RPMI7951 (cell line): ENCODE results near the gene FOXO6. TPM values are rescaled to one million over a fixed set of nuclear protein-coding genes. Genes with fewer than 3 reads are reported as not detected.
A peak's percentile ranks its signal among the peaks of the same experiment; 100 is the strongest.

Experiments used
- DNase-seq: peaks from one replicate; pipeline ENCODE4 v3.0.0-alpha.2; 2012; ENCODE audit warnings: low read depth
- total RNA-seq: library from RNA; depleted of rRNA; stranded (reverse); fragments of >200 nt; shearing (Covaris generic); gene quantifications from 2 replicates; pipeline ENCODE4 v1.2.3, GENCODE V29; 2014

FOXO6 gene
- total RNA-seq, 1 experiment from 2014 or later: not detected

GRCh38 chr1:41365772-41366454 lies 4.7 kb downstream of the FOXO6 start:
- DNase-seq: no peak

DNA sequence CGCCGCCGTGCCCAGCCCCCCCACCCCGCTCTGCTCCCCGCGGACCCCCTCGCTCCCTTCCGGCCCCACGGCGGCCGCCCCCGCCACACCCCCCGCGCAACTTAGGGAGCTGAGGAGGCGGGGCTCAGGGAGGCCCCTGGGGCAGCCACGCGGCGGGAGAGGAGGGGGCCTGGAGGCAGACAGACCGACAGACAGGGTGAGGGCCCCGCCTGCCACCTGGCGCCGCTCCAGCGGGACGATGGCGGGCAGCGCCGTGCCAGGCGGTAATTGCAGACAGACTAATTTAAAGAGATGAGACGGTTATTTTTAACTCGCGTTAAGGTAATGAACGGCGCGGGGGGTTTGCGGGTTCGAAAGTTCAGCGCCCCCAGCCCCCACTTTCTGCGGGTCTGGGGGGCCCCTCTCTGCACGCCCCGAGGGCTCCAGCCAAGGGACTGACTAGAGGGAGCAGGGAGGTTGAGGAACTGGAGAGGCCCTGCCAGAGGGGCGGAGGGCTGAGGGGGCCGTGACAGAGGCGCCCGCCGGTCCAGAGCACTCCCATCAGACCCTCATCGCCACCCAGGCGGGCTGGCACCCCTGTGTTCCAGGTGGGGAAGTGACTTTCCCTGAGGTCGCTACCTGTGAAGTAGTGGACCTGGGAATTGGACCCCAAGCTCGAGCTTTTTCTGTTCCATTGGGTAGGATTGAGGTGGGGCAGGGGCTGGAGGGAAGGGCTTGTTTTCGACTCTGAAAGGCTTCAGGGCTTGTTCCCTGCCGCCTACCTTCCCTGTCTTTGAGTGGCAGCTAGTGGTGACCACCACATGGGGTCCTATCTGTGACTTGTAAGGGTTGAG lies 5.4 kb downstream of the FOXO6 start:
- DNase-seq: no peak

DNA sequence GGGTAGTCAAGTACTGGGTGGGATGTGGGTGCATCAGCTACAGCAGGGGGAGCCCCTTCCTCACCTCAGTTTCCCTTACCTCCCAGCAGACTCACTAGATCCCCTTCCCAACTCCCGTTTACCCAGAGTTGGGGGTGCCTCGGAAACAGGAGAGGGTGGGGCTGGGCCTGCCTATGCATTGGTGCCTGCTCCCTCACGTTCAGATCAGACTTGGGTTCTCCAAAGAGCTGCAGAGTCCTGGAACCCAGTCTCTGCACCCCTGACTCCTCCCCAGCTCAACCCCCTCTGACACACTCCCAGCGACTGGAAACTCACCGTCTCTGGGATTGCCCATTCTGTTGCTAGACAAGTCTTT lies 6.0 kb downstream of the FOXO6 start:
- no peak for DNase-seq

DNA sequence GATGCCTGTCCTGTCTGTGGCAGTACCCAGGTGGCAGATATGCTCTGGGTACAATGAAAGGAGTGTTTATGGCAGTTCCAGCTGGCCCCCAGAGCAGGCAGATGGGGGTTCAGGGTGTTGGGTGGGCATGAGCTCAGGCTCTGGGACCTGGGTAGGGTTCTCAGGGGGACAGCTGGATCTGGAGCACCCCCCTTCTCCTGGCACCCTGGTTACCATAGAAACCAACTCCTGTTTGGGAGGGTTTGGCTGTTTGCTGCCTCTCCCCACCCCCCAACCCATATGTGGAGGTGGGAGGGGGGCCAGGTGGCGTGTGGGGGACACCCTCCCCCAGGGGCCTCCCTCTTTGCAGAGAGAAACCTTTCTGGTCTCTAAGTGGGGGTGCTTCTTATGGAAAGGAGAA lies 7.1 kb downstream of the FOXO6 start:
- DNase-seq: no peak

DNA sequence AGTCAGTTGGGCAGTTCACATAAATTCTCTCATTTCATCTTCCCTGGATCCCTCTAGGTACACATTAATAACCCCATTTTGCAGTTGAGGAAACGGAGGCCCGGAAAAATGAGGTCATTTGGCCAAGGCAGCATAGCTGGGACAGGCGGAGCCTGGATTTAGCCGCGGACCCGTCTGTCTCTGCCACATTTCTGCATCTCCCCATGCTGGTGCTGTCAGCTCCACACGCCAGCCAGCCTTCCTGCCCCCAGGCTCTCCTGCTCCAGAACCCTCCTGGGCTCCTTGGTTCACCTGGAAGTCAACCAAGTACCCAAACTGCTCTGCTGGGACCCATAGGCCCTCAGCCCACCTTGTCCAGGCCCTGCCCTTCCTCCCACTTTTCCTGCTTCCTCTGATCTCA lies 7.6 kb downstream of the FOXO6 start:
- DNase-seq: no peak

GRCh38 chr1:41369531-41369930 lies 8.3 kb downstream of the FOXO6 start:
- no peak for DNase-seq

DNA sequence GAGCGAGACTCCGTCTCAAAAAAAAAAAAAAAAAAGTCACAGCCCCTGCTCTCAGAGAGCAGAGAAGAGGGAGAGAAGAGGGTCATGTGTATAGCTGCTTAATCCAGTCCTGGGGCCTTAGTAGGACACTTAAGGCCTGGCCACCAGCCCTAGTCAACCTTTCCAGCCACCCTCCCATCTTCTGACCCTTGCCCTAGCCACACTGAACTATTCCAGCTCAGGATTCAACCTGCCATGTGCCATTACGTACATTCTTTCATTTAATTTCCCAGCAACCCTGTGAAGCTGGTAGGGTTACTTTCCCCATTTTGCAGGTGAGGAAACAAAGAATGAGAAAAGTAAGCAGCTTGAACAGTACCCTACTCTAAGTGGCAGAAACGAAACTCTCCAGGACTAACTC lies 9.0 kb downstream of the FOXO6 start:
- DNase-seq: no peak

- DNase-seq: no peak
Observed at GRCh38 chr1:41370756-41371420, 9.7 kb downstream of the FOXO6 start.

DNA sequence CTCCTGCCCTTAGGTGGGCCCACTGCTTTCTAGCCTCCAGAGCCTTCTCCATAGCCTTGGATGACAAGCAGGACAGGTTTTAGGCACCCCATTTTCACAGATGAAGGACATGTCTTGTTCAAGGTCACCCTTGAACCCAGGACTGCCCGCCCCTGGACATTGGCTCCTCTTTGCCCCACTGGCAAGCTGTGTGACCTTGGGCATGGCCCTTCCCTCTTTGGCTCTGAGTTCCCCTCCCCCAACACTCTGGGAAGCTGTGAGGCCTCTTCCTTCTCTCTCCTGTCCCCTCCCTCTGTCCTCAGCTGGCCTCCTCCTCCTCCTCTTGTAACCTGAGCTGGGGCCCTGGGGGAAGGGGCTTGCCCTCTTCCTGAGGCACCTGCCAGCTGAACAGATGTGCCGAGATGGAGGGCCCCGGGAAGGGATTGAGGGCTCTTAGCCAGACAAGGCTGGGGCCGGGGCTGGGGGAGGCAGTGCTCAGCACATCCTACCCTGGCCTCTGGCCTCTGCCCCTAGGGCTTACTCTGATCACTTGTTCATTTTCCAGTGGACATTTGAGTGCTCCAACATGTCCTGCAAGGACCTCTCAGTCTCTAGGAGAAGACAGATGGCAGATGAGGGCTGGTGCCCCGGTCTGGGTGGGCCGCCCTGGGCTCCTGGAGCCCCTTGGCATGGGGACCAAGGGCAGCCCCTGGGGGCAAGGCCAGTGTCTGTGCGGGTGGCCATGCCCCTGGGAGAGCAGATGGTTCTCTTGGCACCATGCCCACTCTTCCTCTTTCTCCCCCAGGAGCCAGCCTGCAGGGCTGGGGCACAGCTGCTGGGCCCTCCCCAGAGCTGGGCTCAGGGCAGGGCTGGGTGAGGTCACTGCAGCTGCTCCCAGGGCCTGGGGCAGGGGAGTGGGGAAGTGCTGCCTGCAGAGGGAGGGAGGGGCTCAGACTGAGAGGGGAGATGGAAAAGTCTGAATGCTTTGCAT lies 10.7 kb downstream of the FOXO6 start:
- DNase-seq: peak; percentile 46

- DNase-seq: no peak
Observed at GRCh38 chr1:41372600-41372993, 11.4 kb downstream of the FOXO6 start.

DNA sequence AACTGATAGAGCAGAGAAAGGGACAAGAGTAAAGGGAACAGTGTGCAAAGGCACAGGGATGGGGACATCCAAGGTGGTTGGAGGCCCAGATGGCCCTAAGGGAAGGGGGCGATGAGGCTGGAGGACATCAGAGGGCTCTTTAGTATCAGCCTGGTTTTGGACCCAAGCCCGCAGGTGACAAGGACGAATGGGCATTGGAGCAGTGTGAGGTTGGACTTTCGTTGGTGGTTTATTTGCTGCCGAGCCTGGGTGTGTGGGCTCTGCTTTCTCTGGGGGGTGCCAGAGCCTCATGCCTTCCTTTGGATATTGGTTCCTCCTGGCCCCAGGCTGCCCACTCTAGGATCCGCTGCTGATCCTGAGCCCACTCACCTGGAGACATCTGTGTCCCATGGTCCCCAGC lies 12.1 kb downstream of the FOXO6 start:
- no peak for DNase-seq

DNA sequence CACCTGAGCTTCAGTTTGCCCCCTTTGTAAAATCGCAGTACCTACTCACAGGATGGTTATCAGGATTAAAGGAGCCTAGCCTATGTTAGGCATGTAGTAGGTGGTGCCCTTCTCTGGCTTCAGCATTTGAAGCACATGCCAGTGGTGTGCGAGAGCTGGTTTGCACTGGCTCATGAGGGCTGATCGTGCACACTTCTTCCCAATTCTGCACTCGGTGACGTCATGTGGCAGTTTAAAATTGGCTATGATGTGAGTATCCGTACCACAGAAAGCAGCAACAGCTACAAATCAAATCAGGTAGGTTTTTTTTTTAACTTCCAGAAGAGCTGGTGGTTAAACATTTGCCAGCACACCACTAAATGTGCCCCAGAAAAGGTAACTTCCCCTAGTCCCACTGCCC lies 13.5 kb downstream of the FOXO6 start:
- DNase-seq: no peak

- no peak for DNase-seq
Observed at GRCh38 chr1:41377397-41377796, 16.2 kb downstream of the FOXO6 start.

DNA sequence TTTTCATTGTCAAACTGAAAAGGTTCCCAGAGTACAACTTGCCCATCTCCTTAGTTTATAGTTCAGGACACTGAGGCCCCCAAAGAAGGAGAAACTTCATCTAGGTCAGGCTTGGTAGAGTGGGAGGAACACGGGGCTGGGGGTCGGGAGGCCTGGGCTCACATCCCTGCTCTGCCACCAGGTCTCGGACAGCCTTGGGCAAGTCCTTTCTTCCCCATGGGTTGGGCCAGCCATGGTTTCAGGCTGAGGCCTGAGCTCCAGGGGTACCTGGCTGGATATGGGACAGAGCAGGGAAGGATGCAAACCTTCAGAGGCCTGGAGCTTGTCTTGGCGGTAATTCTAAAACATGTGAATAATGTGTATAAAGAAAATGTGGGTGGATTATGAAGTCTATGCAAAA lies 17.0 kb downstream of the FOXO6 start:
- no peak for DNase-seq

GRCh38 chr1:41378999-41379737 lies 17.9 kb downstream of the FOXO6 start:
- no peak for DNase-seq

- no peak for DNase-seq
Observed at GRCh38 chr1:41379738-41380130, 18.5 kb downstream of the FOXO6 start.

DNA sequence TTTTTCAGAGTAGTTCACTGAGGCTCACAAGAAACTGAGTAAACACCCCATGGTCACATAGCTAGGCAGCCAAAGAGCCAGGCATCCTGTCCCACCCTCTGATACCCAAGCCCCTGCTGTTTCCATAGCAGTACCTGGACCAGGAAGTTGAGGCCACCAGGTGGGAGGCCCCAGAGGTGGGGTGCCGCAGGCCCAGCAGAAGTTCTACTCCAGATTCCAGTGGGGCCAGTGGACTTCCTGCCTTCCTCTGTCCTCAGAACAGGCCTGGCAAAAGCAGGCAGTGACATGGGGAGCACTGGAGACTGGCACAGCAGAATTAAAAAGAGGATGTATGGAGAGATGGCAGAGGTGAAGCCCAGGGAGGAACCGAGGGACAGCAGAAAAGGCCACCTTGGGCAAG lies 19.0 kb downstream of the FOXO6 start:
- no peak for DNase-seq

DNA sequence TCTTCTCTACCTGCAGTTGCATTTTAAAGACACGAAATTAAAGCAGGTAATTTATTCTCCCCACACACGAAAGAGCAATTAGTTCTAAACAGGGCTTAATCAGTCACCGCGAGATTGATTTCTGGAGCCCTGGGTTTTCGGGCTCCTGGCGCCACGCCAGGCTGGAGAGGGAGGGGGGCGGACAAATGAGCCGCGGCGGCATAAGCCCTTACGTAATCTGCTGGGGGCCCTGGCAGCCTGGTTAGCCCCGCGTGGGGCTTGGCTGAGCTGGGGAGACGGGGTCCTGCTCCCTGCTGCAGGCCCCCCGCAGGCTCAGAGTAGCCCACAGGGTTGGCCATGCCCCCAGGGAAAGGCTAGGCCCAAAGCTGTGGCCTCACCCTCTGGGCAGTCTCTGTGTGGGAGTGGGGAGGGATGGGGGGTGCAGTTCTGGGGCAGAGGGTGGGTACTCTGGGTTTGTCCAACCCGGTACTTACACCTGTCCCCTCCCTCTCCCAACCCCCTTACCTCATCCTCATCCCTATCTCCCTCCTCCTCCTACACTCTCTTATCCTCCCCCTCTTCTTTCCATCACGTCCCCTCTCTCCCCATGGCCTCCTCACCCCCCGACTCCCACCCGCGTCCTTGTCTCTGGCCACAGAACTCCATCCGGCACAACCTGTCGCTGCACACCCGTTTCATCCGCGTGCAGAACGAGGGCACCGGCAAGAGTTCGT lies 19.9 kb downstream of the FOXO6 start:
- DNase-seq: no peak

- peak; percentile 23 for DNase-seq
Observed at GRCh38 chr1:41381692-41382479, 20.7 kb downstream of the FOXO6 start.
